Esophagus squamous epithelium (tissue), 5 donors: ENCODE measurements around the gene SEPHS1. TPM values are rescaled to one million over a fixed set of nuclear protein-coding genes. Genes with fewer than 3 reads are reported as not detected.

Experiments used
- DNase-seq: peaks from one replicate; lab custom pipeline; 2025; lab: John Stamatoyannopoulos, UW
- H3K27ac ChIP-seq, 4 donors: fragments of 200-600 bp; sonication (generic); one replicate each; pipeline ENCODE4 v1.5.1; 2016 to 2019; ENCODE audit warnings: mild to moderate bottlenecking in 1 of 4
- H3K27me3 ChIP-seq, 4 donors: fragments of 200-600 bp; sonication (generic); 1 replicate in 3 of 4; 2 replicates in 1 of 4; pipeline versions ENCODE4 v1.5.1 to v1.6.0; 2017 to 2021; ENCODE audit warnings: antibody characterized with exemption in 1 of 4
- H3K36me3 ChIP-seq, 3 donors: fragments of 200-600 bp; sonication (generic); one replicate each; pipeline ENCODE4 v1.5.1; 2016 to 2019
- H3K4me1 ChIP-seq, 3 donors: fragments of 200-600 bp; sonication (generic); one replicate each; pipeline ENCODE4 v1.5.1; 2017 to 2019
- H3K4me3 ChIP-seq, 4 donors: fragments of 200-600 bp; sonication (generic); 1 replicate in 3 of 4; 2 replicates in 1 of 4; pipeline ENCODE4 v1.5.1; 2016 to 2019; ENCODE audit warnings: mild to moderate bottlenecking in 2 of 4, moderate library complexity in 1 of 4
- H3K9me3 ChIP-seq, 3 donors: fragments of 200-600 bp; sonication (generic); one replicate each; pipeline ENCODE4 v1.5.1; 2016 to 2019
- CTCF ChIP-seq, 6 experiments: fragments of 450-650 bp in 4 of 6; fragments of 200-600 bp in 2 of 6; sonication (generic) in 2 of 6; IDR thresholded peaks; one replicate each; pipeline ENCODE4 v1.5.1; 2016 to 2019; ENCODE audit warnings: antibody characterized with exemption in 6 of 6, mild to moderate bottlenecking in 4 of 6, moderate library complexity in 4 of 6
- POLR2A ChIP-seq, 4 donors: fragments of 450-650 bp; IDR thresholded peaks; one replicate each; pipeline ENCODE4 v1.6.1; 2017; ENCODE audit warnings: antibody characterized with exemption in 4 of 4, mild to moderate bottlenecking in 4 of 4, moderate library complexity in 3 of 4
- WGBS, 2 donors: methylation state at CpG; one replicate each; pipeline ENCODE4 v1.1.5; 2018; 5-methylcytosine and 5-hydroxymethylcytosine counted together
- intact Hi-C: fragments of 100-400 bp; cut with DNase I; formaldehyde crosslinking; loops from one replicate; pipeline ENCODE4 v1.15.0; 2022
- total RNA-seq, 4 donors: library from RNA; depleted of rRNA; stranded (reverse); fragments of >200 nt; gene quantifications; one replicate each; pipeline ENCODE4 v1.1.0, GENCODE V29; 2016
- donor health status: DM: yes; HTN: yes; CAD: no.

Gene SEPHS1
- total RNA-seq, 4 donors from 2014 or later = 14.5 to 30.9 (median 26.2) TPM

- Histone ChIP-seq H3K4me3 (no peak overlapping the region), H3K27ac (no peak overlapping the region), H3K4me1 (peaks cover 12 to 19% (median 12%) of the 10 kb centered on the region in 3 donors), H3K9me3 (no peaks in the 10 kb centered on the region), H3K36me3 (no peaks in the 10 kb centered on the region), H3K27me3 (peaks cover 0 to 41% (median 2%) of the 10 kb centered on the region in 4 donors)
- intact Hi-C loops = no loop called here
- 0 to 41% methylated on average over 1 to 3 of the region's 3 CpGs for WGBS, 2 donors
- TF ChIP-seq POLR2A (IDR thresholded peaks at IDR 0.05) (no peak), CTCF (IDR thresholded peaks at IDR 0.05) (no peak)
- no peak for DNase-seq
These were observed 4.4 kb upstream of the SEPHS1 start for GRCh38 chr10:13352519-13352918.

GRCh38 chr10:13351340-13351915, 3.3 kb upstream of the SEPHS1 start:
- no peak overlapping the region for H3K27ac ChIP-seq
- no peak for DNase-seq
- TF ChIP-seq POLR2A (IDR thresholded peaks at IDR 0.05) = no peak
- no peak for TF ChIP-seq CTCF (IDR thresholded peaks at IDR 0.05)
- intact Hi-C loops = no loop called here
- H3K9me3 ChIP-seq = no peaks in the 10 kb centered on the region
- no peak overlapping the region for H3K4me3 ChIP-seq
- peaks cover 0 to 41% (median 2%) of the 10 kb centered on the region in 4 donors for H3K27me3 ChIP-seq
- 65 to 67% methylated on average over 8 to 11 of the region's 11 CpGs for WGBS, 2 donors
- no peaks in the 10 kb centered on the region for H3K36me3 ChIP-seq
- peaks cover 12 to 24% (median 12%) of the 10 kb centered on the region in 3 donors for H3K4me1 ChIP-seq

- 2 to 7% methylated on average over 14 to 23 of the region's 25 CpGs for WGBS, 2 donors
- DNase-seq = no peak
- peaks cover 0 to 35% (median 2%) of the 10 kb centered on the region in 4 donors for H3K27me3 ChIP-seq
- peaks cover 20 to 42% (median 22%) of the 10 kb centered on the region in 3 donors for H3K4me1 ChIP-seq
- peak overlapping the region; percentile 91 to 99 (median 98) for H3K27ac ChIP-seq
- TF ChIP-seq POLR2A (IDR thresholded peaks at IDR 0.05) = no peak
- no peaks in the 10 kb centered on the region for H3K9me3 ChIP-seq
- H3K36me3 ChIP-seq = peaks cover 0 to 2% (median 0%) of the 10 kb centered on the region in 3 donors
- peak overlapping the region; percentile 58 to 89 (median 82) for H3K4me3 ChIP-seq
- intact Hi-C loops = no loop called here
These were observed 1.6 kb upstream of the SEPHS1 start for GRCh38 chr10:13349463-13350274.

GRCh38 chr10:13347500-13348156, 465 bp downstream of the SEPHS1 start:
- DNase-seq = no peak
- TF ChIP-seq CTCF (IDR thresholded peaks at IDR 0.05) = no peak
- TF ChIP-seq POLR2A (IDR thresholded peaks at IDR 0.05) = peak in 1 of 4 donors; percentile 15
- peak overlapping the region; percentile 58 to 89 (median 82) for H3K4me3 ChIP-seq
- peak overlapping the region; percentile 91 to 99 (median 98) for H3K27ac ChIP-seq
- H3K4me1 ChIP-seq = peaks cover 20 to 51% (median 22%) of the 10 kb centered on the region in 3 donors
- H3K36me3 ChIP-seq = peaks cover 0 to 18% (median 0%) of the 10 kb centered on the region in 3 donors
- intact Hi-C loops = no loop called here
- H3K9me3 ChIP-seq = no peaks in the 10 kb centered on the region
- peaks cover 0 to 15% (median under 1%) of the 10 kb centered on the region in 4 donors for H3K27me3 ChIP-seq
- WGBS, 2 donors = 0% methylated on average over 1 of the region's 109 CpGs; no CpG with 5 or more reads in 1 of the 2 donors

GRCh38 chr10:13347043-13347499, 1.0 kb downstream of the SEPHS1 start:
- H3K4me3 ChIP-seq = peak overlapping the region; percentile 58 to 89 (median 82)
- peaks cover 0 to 18% (median 0%) of the 10 kb centered on the region in 3 donors for H3K36me3 ChIP-seq
- peak overlapping the region; percentile 91 to 99 (median 98) for H3K27ac ChIP-seq
- H3K4me1 ChIP-seq = peaks cover 20 to 51% (median 22%) of the 10 kb centered on the region in 3 donors
- H3K27me3 ChIP-seq = peaks cover 0 to 9% (median 0%) of the 10 kb centered on the region in 4 donors
- WGBS, 2 donors = 0 to 1% methylated on average over 7 to 12 of the region's 47 CpGs
- intact Hi-C loops = no loop called here
- TF ChIP-seq CTCF (IDR thresholded peaks at IDR 0.05) (no peak), POLR2A (IDR thresholded peaks at IDR 0.05) (no peak)
- no peak for DNase-seq
- H3K9me3 ChIP-seq = no peaks in the 10 kb centered on the region
